PC-3 (cell line): Measurements from ENCODE around the gene SNN.

Source experiments
- EZH2 ChIP-seq: fragments of 300-600 bp; sonication (generic); IDR thresholded peaks from one replicate; pipeline ENCODE4 v1.6.1; 2017; ENCODE audit warnings: antibody characterized with exemption, mild to moderate bottlenecking, low read length; ENCODE audit not compliant: unreplicated experiment
- TF ChIP-seq, protein P1 (sequence below): fragments of 300-600 bp; sonication (generic); conservative IDR thresholded peaks from 2 replicates; pipeline ENCODE4 v1.5.1; 2017; ENCODE audit warnings: antibody characterized with exemption, low read depth, mild to moderate bottlenecking, low read length

GRCh38 chr16:11679250-11679649 is 11.0 kb downstream of the SNN start:
- TF ChIP-seq, protein P1, sequence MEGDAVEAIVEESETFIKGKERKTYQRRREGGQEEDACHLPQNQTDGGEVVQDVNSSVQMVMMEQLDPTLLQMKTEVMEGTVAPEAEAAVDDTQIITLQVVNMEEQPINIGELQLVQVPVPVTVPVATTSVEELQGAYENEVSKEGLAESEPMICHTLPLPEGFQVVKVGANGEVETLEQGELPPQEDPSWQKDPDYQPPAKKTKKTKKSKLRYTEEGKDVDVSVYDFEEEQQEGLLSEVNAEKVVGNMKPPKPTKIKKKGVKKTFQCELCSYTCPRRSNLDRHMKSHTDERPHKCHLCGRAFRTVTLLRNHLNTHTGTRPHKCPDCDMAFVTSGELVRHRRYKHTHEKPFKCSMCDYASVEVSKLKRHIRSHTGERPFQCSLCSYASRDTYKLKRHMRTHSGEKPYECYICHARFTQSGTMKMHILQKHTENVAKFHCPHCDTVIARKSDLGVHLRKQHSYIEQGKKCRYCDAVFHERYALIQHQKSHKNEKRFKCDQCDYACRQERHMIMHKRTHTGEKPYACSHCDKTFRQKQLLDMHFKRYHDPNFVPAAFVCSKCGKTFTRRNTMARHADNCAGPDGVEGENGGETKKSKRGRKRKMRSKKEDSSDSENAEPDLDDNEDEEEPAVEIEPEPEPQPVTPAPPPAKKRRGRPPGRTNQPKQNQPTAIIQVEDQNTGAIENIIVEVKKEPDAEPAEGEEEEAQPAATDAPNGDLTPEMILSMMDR, result no peak
- TF ChIP-seq EZH2, result no peak
